GM12864 (cell line): Measurements from ENCODE around the gene CRTAC1.
A peak's percentile ranks its signal among the peaks of the same experiment; 100 is the strongest.

Experiments used
- DNase-seq: peaks from one replicate; pipeline ENCODE4 v3.0.0-alpha.2; 2011; ENCODE audit warnings: low read depth
- H3K4me3 ChIP-seq: 2 replicates; pipeline ENCODE4 v1.5.1; 2011; ENCODE audit warnings: mild to moderate bottlenecking, low read depth, low read length, control low read depth
- CTCF ChIP-seq: IDR thresholded peaks from 2 replicates; pipeline ENCODE4 v1.5.1; 2011; ENCODE audit warnings: low read depth, mild to moderate bottlenecking, moderate library complexity, low read length, control low read depth, inconsistent platforms; ENCODE audit errors: missing control alignments

CRTAC1 gene

GRCh38 chr10:98019784-98020183 is 10.6 kb downstream of the CRTAC1 start:
- DNase-seq = no peak
- no peak for TF ChIP-seq CTCF
- no peak overlapping the region for H3K4me3 ChIP-seq

- DNase-seq = no peak
- H3K4me3 ChIP-seq = no peak overlapping the region
- no peak for TF ChIP-seq CTCF
Measured at GRCh38 chr10:98016772-98017475, 13.5 kb downstream of the CRTAC1 start.

GRCh38 chr10:98013776-98014175 is 16.6 kb downstream of the CRTAC1 start:
- no peak for TF ChIP-seq CTCF
- no peak for DNase-seq
- H3K4me3 ChIP-seq = no peak overlapping the region

- no peak for DNase-seq
- no peak overlapping the region for H3K4me3 ChIP-seq
- peak; percentile 30 for TF ChIP-seq CTCF
Measured at GRCh38 chr10:98013122-98013521, 17.3 kb downstream of the CRTAC1 start.

GRCh38 chr10:98012644-98013043 is 17.8 kb downstream of the CRTAC1 start:
- no peak for TF ChIP-seq CTCF
- H3K4me3 ChIP-seq = no peak overlapping the region
- DNase-seq = no peak

- DNase-seq = no peak
- no peak overlapping the region for H3K4me3 ChIP-seq
- TF ChIP-seq CTCF = no peak
Measured at GRCh38 chr10:98010939-98011685, 19.3 kb downstream of the CRTAC1 start.
